Ishikawa (cell line): ENCODE results near the gene ASTN2.

Experiments used
- FOXM1 ChIP-seq: IDR thresholded peaks from 2 replicates; pipeline ENCODE4 v1.6.1; 2012; ENCODE audit warnings: low read depth, borderline replicate concordance
- TAF1 ChIP-seq: IDR thresholded peaks from 2 replicates; pipeline ENCODE4 v1.6.1; 2012; ENCODE audit warnings: low read depth, mild to moderate bottlenecking

GRCh38 chr9:116479056-116479544 is 935.8 kb downstream of the ASTN2 start:
- TF ChIP-seq TAF1: no peak
- no peak for TF ChIP-seq FOXM1
